H1 (cell line): ENCODE data around the gene AOPEP. TPM values are rescaled to one million over a fixed set of nuclear protein-coding genes. Genes with fewer than 3 reads are reported as not detected.

Experiments
- ATF2 ChIP-seq: IDR thresholded peaks from 2 replicates; pipeline ENCODE4 v1.6.1; 2012; ENCODE audit warnings: low read length, inconsistent platforms
- CHD7 ChIP-seq: fragments of 300-600 bp; sonication (generic); IDR thresholded peaks from 2 replicates; pipeline ENCODE4 v1.7.1; 2012; ENCODE audit warnings: low read length, moderate library complexity, mild to moderate bottlenecking, inconsistent platforms; ENCODE audit not compliant: insufficient replicate concordance
- CTBP2 ChIP-seq: IDR thresholded peaks from 2 replicates; pipeline ENCODE4 v1.7.0; 2011; ENCODE audit warnings: borderline replicate concordance, mild to moderate bottlenecking, moderate library complexity, mixed read lengths, low read length; ENCODE audit not compliant: insufficient read depth, insufficient read length
- KDM5A ChIP-seq: fragments of 200-600 bp; IDR thresholded peaks from 2 replicates; pipeline ENCODE4 v1.7.1; 2012; ENCODE audit warnings: mild to moderate bottlenecking, low read length, inconsistent platforms, mixed read lengths
- MAX ChIP-seq: IDR thresholded peaks from 2 replicates; pipeline ENCODE4 v1.6.1; 2012; ENCODE audit warnings: inconsistent platforms
- RFX5 ChIP-seq: IDR thresholded peaks from 2 replicates; pipeline ENCODE4 v1.6.1; 2011; ENCODE audit warnings: low read depth, low read length, improper control_type of control experiment, borderline replicate concordance
- RNF2 ChIP-seq: fragments of 200-900, 300-1000 bp; sonication (generic); IDR thresholded peaks from 2 replicates; pipeline ENCODE4 v1.7.1; 2016; ENCODE audit warnings: borderline replicate concordance, low read depth, mild to moderate bottlenecking, antibody characterized with exemption, low read length; ENCODE audit not compliant: poor library complexity, severe bottlenecking; ENCODE audit errors: missing control alignments
- SP2 ChIP-seq: IDR thresholded peaks from 2 replicates; pipeline ENCODE4 v1.6.1; 2012; ENCODE audit warnings: mild to moderate bottlenecking, low read length, inconsistent platforms
- polyA plus RNA-seq, 7 experiments: library from polyadenylated mRNA; depleted of rRNA in 3 of 7; stranded (reverse) in 5 of 7; unstranded in 2 of 7; fragments of >200 nt in 5 of 7; fragments of 200-250 nt in 2 of 7; gene quantifications; 1 replicate in 5 of 7; 2 replicates in 1 of 7; 4 replicates in 1 of 7; pipeline versions ENCODE4 v1.2.1 to v1.2.3, GENCODE V29; 2011 to 2013; ENCODE audit warnings: missing spikeins in 2 of 7, mixed read lengths in 2 of 7
- total RNA-seq: library from RNA; stranded (reverse); fragmentation: NEBNext Ultra II Directional; extraction: Animal tissue kit (Norgen Biotek cat#: 25700); gene quantifications from 2 replicates; pipeline ENCODE4 v1.2.1, GENCODE V29; 2021

Gene AOPEP
- total and polyA plus RNA-seq, 2 of the 8 experiments (the other 6 are each of a cell fraction or from before 2014, with no cell fraction given) = 6.1 to 14.3 TPM

- TF ChIP-seq CHD7 = no peak
- TF ChIP-seq ATF2 = no peak
- TF ChIP-seq RNF2 = no peak
- TF ChIP-seq KDM5A = no peak
- TF ChIP-seq RFX5 = no peak
- TF ChIP-seq CTBP2 = no peak
- no peak for TF ChIP-seq MAX
- no peak for TF ChIP-seq SP2
Measured at GRCh38 chr9:94931740-94932139, 205.2 kb downstream of the AOPEP start (continued).
